ENCODE data around the gene ITPR1.

DNA sequence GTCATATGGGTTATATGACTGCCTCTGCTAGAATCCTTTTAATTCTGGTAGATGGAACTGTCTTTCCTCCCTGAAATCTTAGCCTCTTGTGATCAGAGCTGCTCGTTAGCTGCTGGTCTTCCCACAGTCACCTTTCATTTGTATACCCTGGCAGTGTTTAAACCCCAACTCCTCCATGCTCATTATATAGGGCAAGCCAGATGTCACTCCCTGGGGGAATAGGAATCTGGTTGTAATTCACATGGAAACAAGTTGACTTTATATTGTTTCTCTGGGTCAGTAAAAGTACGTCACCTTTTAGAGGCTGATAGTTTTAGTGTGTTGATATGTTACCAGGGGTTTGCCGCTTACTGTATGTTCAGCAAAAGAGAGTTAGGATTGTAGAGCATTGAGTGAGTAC, 103.5 kb downstream of the ITPR1 start:
- TF ChIP-seq, protein P1, sequence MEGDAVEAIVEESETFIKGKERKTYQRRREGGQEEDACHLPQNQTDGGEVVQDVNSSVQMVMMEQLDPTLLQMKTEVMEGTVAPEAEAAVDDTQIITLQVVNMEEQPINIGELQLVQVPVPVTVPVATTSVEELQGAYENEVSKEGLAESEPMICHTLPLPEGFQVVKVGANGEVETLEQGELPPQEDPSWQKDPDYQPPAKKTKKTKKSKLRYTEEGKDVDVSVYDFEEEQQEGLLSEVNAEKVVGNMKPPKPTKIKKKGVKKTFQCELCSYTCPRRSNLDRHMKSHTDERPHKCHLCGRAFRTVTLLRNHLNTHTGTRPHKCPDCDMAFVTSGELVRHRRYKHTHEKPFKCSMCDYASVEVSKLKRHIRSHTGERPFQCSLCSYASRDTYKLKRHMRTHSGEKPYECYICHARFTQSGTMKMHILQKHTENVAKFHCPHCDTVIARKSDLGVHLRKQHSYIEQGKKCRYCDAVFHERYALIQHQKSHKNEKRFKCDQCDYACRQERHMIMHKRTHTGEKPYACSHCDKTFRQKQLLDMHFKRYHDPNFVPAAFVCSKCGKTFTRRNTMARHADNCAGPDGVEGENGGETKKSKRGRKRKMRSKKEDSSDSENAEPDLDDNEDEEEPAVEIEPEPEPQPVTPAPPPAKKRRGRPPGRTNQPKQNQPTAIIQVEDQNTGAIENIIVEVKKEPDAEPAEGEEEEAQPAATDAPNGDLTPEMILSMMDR (IDR thresholded peaks at IDR 0.05; ENCODE audit: low read length), result no peak
- no peak for TF ChIP-seq EZH2 (IDR thresholded peaks at IDR 0.05; ENCODE audit: borderline replicate concordance, low read length)
